RCC 7860 (cell line): ENCODE data around the gene PEX13.
"Not testable (repeated sequence)": the region's sequence is repeated elsewhere in the genome, so short reads cannot be mapped to it uniquely, and the experiment has no call there.

Experiments used
- DNase-seq: peaks from one replicate; pipeline ENCODE4 v3.0.0-alpha.2; 2015; ENCODE audit warnings: low spot score
- FAIRE-seq: peaks from 2 replicates; lab custom pipeline; 2012; peaks lifted over from hg19 to GRCh38; lab: Jason Lieb, UNC

PEX13 gene

GRCh38 chr2:61017556-61018317 lies at the start of gene PEX13, which contains the start of gene PUS10:
Gene PEX13 (plus strand): TSS chr2:61017720. CDS start chr2:61017760, 40 bp downstream.
Gene PUS10 (minus strand): TSS chr2:61018255. CDS start chr2:61011890, 6,365 bp downstream.
- DNase-seq (peak; percentile 50), FAIRE-seq (no peak)

- FAIRE-seq (no peak), DNase-seq (no peak)
Observed at GRCh38 chr2:60972889-60973656, 44.4 kb upstream of the PEX13 start.

- FAIRE-seq: no peak
- DNase-seq: no peak
Observed at GRCh38 chr2:60973705-60974104, 43.8 kb upstream of the PEX13 start.

GRCh38 chr2:60974652-60975051 lies 42.9 kb upstream of the PEX13 start:
- no peak for FAIRE-seq
- DNase-seq: no peak

GRCh38 chr2:60976256-60976850 lies 41.2 kb upstream of the PEX13 start:
- no peak for DNase-seq
- no peak for FAIRE-seq

- FAIRE-seq (no peak), DNase-seq (no peak)
Observed at GRCh38 chr2:60976875-60977561, 40.5 kb upstream of the PEX13 start.

GRCh38 chr2:60977562-60977895 lies 40.0 kb upstream of the PEX13 start:
- FAIRE-seq (no peak), DNase-seq (no peak)

- DNase-seq (no peak), FAIRE-seq (no peak)
Observed at GRCh38 chr2:60979231-60979630, 38.3 kb upstream of the PEX13 start.

- no peak for FAIRE-seq
- DNase-seq: no peak
Observed at GRCh38 chr2:60980071-60980815, 37.3 kb upstream of the PEX13 start.

- DNase-seq, FAIRE-seq: not testable (repeated sequence)
Observed at GRCh38 chr2:60982066-60982465, 35.5 kb upstream of the PEX13 start.

GRCh38 chr2:60984720-60985119 lies 32.8 kb upstream of the PEX13 start:
- DNase-seq: no peak
- FAIRE-seq: no peak

- FAIRE-seq (no peak), DNase-seq (no peak)
Observed at GRCh38 chr2:60987041-60987440, 30.5 kb upstream of the PEX13 start.

- FAIRE-seq, DNase-seq: not testable (repeated sequence)
Observed at GRCh38 chr2:60987656-60988055, 29.9 kb upstream of the PEX13 start.

GRCh38 chr2:60989259-60989658 lies 28.3 kb upstream of the PEX13 start:
- DNase-seq (no peak), FAIRE-seq (no peak)

- FAIRE-seq: no peak
Observed at GRCh38 chr2:60991644-60992043, 25.9 kb upstream of the PEX13 start.

GRCh38 chr2:60992985-60993392 lies 24.5 kb upstream of the PEX13 start:
- DNase-seq: no peak
- FAIRE-seq: no peak

More at GRCh38 chr2:60991644-60992043, 25.9 kb upstream of the PEX13 start:
- no peak for DNase-seq

GRCh38 chr2:60994131-60994530 lies 23.4 kb upstream of the PEX13 start:
- DNase-seq (no peak), FAIRE-seq (no peak)

- DNase-seq (peak; percentile 62), FAIRE-seq (peak; percentile 86)
Observed at GRCh38 chr2:60998628-60999545, 18.6 kb upstream of the PEX13 start.

GRCh38 chr2:61005736-61006135 lies 11.8 kb upstream of the PEX13 start:
- FAIRE-seq (no peak), DNase-seq (no peak)
